Right atrium auricular region (tissue), 2 donors: ENCODE results near the gene USP48. TPM values are rescaled to one million over a fixed set of nuclear protein-coding genes. Genes with fewer than 3 reads are reported as not detected.
A peak's percentile ranks its signal among the peaks of the same experiment; 100 is the strongest.

Source experiments
- DNase-seq: peaks from one replicate; pipeline ENCODE4 v3.0.0-alpha.2; 2019; ENCODE audit warnings: low spot score
- H3K27ac ChIP-seq, 2 donors: fragments of 200-600 bp; sonication (generic); 1 replicate in 1 of 2; 2 replicates in 1 of 2; pipeline ENCODE4 v1.5.1; 2016 to 2019
- H3K27me3 ChIP-seq, 2 donors: fragments of 200-600 bp; sonication (generic); one replicate each; pipeline versions ENCODE4 v1.5.1 to v1.6.0; 2017 to 2019
- H3K36me3 ChIP-seq: fragments of 200-600 bp; sonication (generic); one replicate; pipeline ENCODE4 v1.5.1; 2016
- H3K4me1 ChIP-seq, 2 donors: fragments of 200-600 bp; sonication (generic); one replicate each; pipeline versions ENCODE4 v1.5.1 to v1.6.0; 2017 to 2019
- H3K4me3 ChIP-seq, 2 donors: fragments of 200-600 bp; sonication (generic); 1 replicate in 1 of 2; 2 replicates in 1 of 2; pipeline ENCODE4 v1.5.1; 2017 to 2019; ENCODE audit warnings: mild to moderate bottlenecking in 1 of 2, moderate library complexity in 1 of 2
- H3K9me3 ChIP-seq, 2 donors: fragments of 200-600 bp; sonication (generic); one replicate each; pipeline ENCODE4 v1.5.1; 2019
- CTCF ChIP-seq, 2 donors: fragments of 200-600 bp; sonication (generic); IDR thresholded peaks; one replicate each; pipeline ENCODE4 v1.5.1; 2019; ENCODE audit warnings: antibody characterized with exemption in 2 of 2
- total RNA-seq, 2 donors: library from RNA; depleted of rRNA; stranded (reverse); fragments of >200 nt; gene quantifications; one replicate each; pipeline ENCODE4 v1.1.0, GENCODE V29; 2016

USP48 gene
- total RNA-seq, 2 donors from 2014 or later = 24.1 to 31.0 TPM

- no peaks in the 10 kb centered on the region for H3K36me3 ChIP-seq
- DNase-seq = no peak
- no peaks in the 10 kb centered on the region for H3K9me3 ChIP-seq
- no peaks in the 10 kb centered on the region for H3K27me3 ChIP-seq
- peak overlapping the region; percentile 63 to 65 for H3K27ac ChIP-seq
- peaks cover 0 to 45% of the 10 kb centered on the region in 2 donors for H3K4me1 ChIP-seq
- H3K4me3 ChIP-seq = no peak overlapping the region
- TF ChIP-seq CTCF (IDR thresholded peaks at IDR 0.05) = no peak
These were observed 120.3 kb downstream of the USP48 start for GRCh38 chr1:21662426-21663247.

GRCh38 chr1:21661886-21662285 lies 121.1 kb downstream of the USP48 start:
- Histone ChIP-seq H3K36me3 (no peaks in the 10 kb centered on the region), H3K4me3 (no peak overlapping the region), H3K27ac (no peak overlapping the region), H3K4me1 (peaks cover 0 to 39% of the 10 kb centered on the region in 2 donors), H3K9me3 (no peaks in the 10 kb centered on the region), H3K27me3 (no peaks in the 10 kb centered on the region)
- DNase-seq = no peak
- TF ChIP-seq CTCF (IDR thresholded peaks at IDR 0.05) = no peak

- TF ChIP-seq CTCF (IDR thresholded peaks at IDR 0.05) = no peak
- Histone ChIP-seq H3K4me1 (peaks cover 0 to 20% of the 10 kb centered on the region in 2 donors), H3K27me3 (no peaks in the 10 kb centered on the region), H3K36me3 (no peaks in the 10 kb centered on the region), H3K9me3 (no peaks in the 10 kb centered on the region), H3K27ac (no peak overlapping the region), H3K4me3 (no peak overlapping the region)
- DNase-seq = no peak
These were observed 123.0 kb downstream of the USP48 start for GRCh38 chr1:21659924-21660326.

- H3K4me1 ChIP-seq = peaks cover 0 to 20% of the 10 kb centered on the region in 2 donors
- TF ChIP-seq CTCF (IDR thresholded peaks at IDR 0.05) = peak; percentile 94 to 98
- DNase-seq = peak; percentile 84
- no peaks in the 10 kb centered on the region for H3K36me3 ChIP-seq
- H3K9me3 ChIP-seq = no peaks in the 10 kb centered on the region
- H3K4me3 ChIP-seq = peak overlapping the region in 1 of 2 donors; percentile 17
- H3K27ac ChIP-seq = no peak overlapping the region
- H3K27me3 ChIP-seq = no peaks in the 10 kb centered on the region
These were observed 123.6 kb downstream of the USP48 start for GRCh38 chr1:21659099-21659923.

GRCh38 chr1:21657456-21658190 lies 125.3 kb downstream of the USP48 start:
- TF ChIP-seq CTCF (IDR thresholded peaks at IDR 0.05) = no peak
- DNase-seq = no peak
- no peaks in the 10 kb centered on the region for H3K9me3 ChIP-seq
- H3K36me3 ChIP-seq = no peaks in the 10 kb centered on the region
- H3K4me3 ChIP-seq = no peak overlapping the region
- no peaks in the 10 kb centered on the region for H3K27me3 ChIP-seq
- H3K27ac ChIP-seq = no peak overlapping the region
- peaks cover 0 to 5% of the 10 kb centered on the region in 2 donors for H3K4me1 ChIP-seq
